Liver (tissue), 9 donors: ENCODE measurements around the gene BCAR3. TPM values are rescaled to one million over a fixed set of nuclear protein-coding genes. Genes with fewer than 3 reads are reported as not detected.

ENCODE experiments used
- DNase-seq: peaks from one replicate; pipeline ENCODE4 v3.0.0-alpha.2; 2017; ENCODE audit warnings: low spot score
- H3K27ac ChIP-seq, 2 donors: one replicate each; pipeline ENCODE4 v1.7.0; 2013; ENCODE audit warnings: inconsistent platforms in 2 of 2, low read length in 2 of 2, control low read depth in 1 of 2, low read depth in 1 of 2, mild to moderate bottlenecking in 1 of 2
- H3K27me3 ChIP-seq, 4 donors: one replicate each; pipeline versions ENCODE4 v1.6.1 to v1.7.0; 2013; ENCODE audit warnings: low read length in 3 of 4, inconsistent platforms in 1 of 4, mild to moderate bottlenecking in 1 of 4, moderate library complexity in 1 of 4; ENCODE audit not compliant: control insufficient read depth in 4 of 4, insufficient read depth in 4 of 4
- H3K36me3 ChIP-seq, 4 donors: one replicate each; pipeline versions ENCODE4 v1.6.1 to v1.7.0; 2013; ENCODE audit warnings: low read length in 3 of 4, mild to moderate bottlenecking in 3 of 4, low read depth in 1 of 4, moderate library complexity in 1 of 4; ENCODE audit not compliant: control insufficient read depth in 4 of 4, insufficient read depth in 3 of 4
- H3K4me1 ChIP-seq, 4 donors: one replicate each; pipeline versions ENCODE4 v1.6.1 to v1.7.0; 2013; ENCODE audit warnings: low read length in 3 of 4, mild to moderate bottlenecking in 3 of 4, moderate library complexity in 1 of 4; ENCODE audit not compliant: control insufficient read depth in 4 of 4, insufficient read depth in 4 of 4
- H3K4me3 ChIP-seq, 3 donors: one replicate each; pipeline versions ENCODE4 v1.6.1 to v1.7.0; 2013; ENCODE audit warnings: low read length in 3 of 3, control low read depth in 1 of 3, low read depth in 1 of 3, mild to moderate bottlenecking in 1 of 3
- H3K9ac ChIP-seq, 2 donors: one replicate each; pipeline ENCODE4 v1.7.0; 2013; ENCODE audit warnings: low read length in 2 of 2, mild to moderate bottlenecking in 2 of 2, moderate library complexity in 2 of 2, control low read depth in 1 of 2, low read depth in 1 of 2
- H3K9me3 ChIP-seq, 4 donors: one replicate each; pipeline versions ENCODE4 v1.6.1 to v1.7.0; 2013; ENCODE audit warnings: low read length in 3 of 4; ENCODE audit not compliant: control insufficient read depth in 4 of 4
- FOXA2 ChIP-seq: IDR thresholded peaks from 2 replicates; pipeline ENCODE4 v1.6.1; 2016; ENCODE audit warnings: antibody characterized with exemption
- GABPA ChIP-seq, 2 donors: IDR thresholded peaks in 1 of 2; conservative IDR thresholded peaks in 1 of 2; 2 replicates each; pipeline ENCODE4 v1.6.1; 2016; ENCODE audit warnings: antibody characterized with exemption in 2 of 2, mild to moderate bottlenecking in 1 of 2, moderate library complexity in 1 of 2
- HNF4A ChIP-seq, 2 donors: conservative IDR thresholded peaks; 2 replicates each; pipeline ENCODE4 v1.6.1; 2016; ENCODE audit warnings: antibody characterized with exemption in 2 of 2, mild to moderate bottlenecking in 2 of 2
- HNF4G ChIP-seq: IDR thresholded peaks from 2 replicates; pipeline ENCODE4 v1.6.1; 2016; ENCODE audit warnings: antibody characterized with exemption
- MAX ChIP-seq: IDR thresholded peaks from 2 replicates; pipeline ENCODE4 v1.6.1; 2016; ENCODE audit warnings: antibody characterized with exemption
- NR2F2 ChIP-seq: IDR thresholded peaks from 2 replicates; pipeline ENCODE4 v1.6.1; 2016; ENCODE audit warnings: antibody characterized with exemption
- RAD21 ChIP-seq, 2 donors: IDR thresholded peaks; 2 replicates each; pipeline ENCODE4 v1.6.1; 2016; ENCODE audit warnings: antibody characterized with exemption in 2 of 2, mild to moderate bottlenecking in 2 of 2
- REST ChIP-seq: IDR thresholded peaks from 2 replicates; pipeline ENCODE4 v1.6.1; 2016; ENCODE audit warnings: antibody characterized with exemption, mild to moderate bottlenecking
- RXRA ChIP-seq, 2 donors: IDR thresholded peaks; 2 replicates each; pipeline ENCODE4 v1.6.1; 2017 to 2018; ENCODE audit warnings: antibody characterized with exemption in 2 of 2, mild to moderate bottlenecking in 1 of 2
- TAF1 ChIP-seq: conservative IDR thresholded peaks from 2 replicates; pipeline ENCODE4 v1.6.1; 2016; ENCODE audit warnings: antibody characterized with exemption, mild to moderate bottlenecking
- WGBS: extraction: QIAGEN DNeasy Blood & Tissue Kit; methylation state at CpG from one replicate; pipeline ENCODE4 v1.1.7; 2013; 5-methylcytosine and 5-hydroxymethylcytosine counted together
- polyA plus RNA-seq, 2 donors: library from polyadenylated mRNA; stranded (reverse) in 1 of 2; unstranded in 1 of 2; fragments of 200-250 nt in 1 of 2; fragments of >200 nt in 1 of 2; fragmentation: Nextera tagmentation in 1 of 2; extraction: Ambion mirVana in 1 of 2; gene quantifications; one replicate each; pipeline versions ENCODE4 v1.2.1 to v1.2.3, GENCODE V29; 2013 to 2015
- total RNA-seq, 2 donors: library from RNA; depleted of rRNA; stranded (reverse); fragments of >200 nt; gene quantifications; one replicate each; pipeline ENCODE4 v1.2.3, GENCODE V29; 2014
- TF ChIP-seq, protein P1 (sequence below): fragments of 150-350 bp; IDR thresholded peaks from 2 replicates; pipeline ENCODE4 v1.5.1; 2017; ENCODE audit warnings: improper control_type of control experiment, low read depth, low read length; ENCODE audit not compliant: missing input control
- TF ChIP-seq, protein P2 (sequence below): IDR thresholded peaks from 2 replicates; pipeline ENCODE4 v1.6.1; 2016; ENCODE audit warnings: antibody characterized with exemption
- TF ChIP-seq, protein P3 (sequence below): IDR thresholded peaks from 2 replicates; pipeline ENCODE4 v1.6.1; 2016; ENCODE audit warnings: antibody characterized with exemption
- donor health status: healthy.
- donor health status: healthy.
- donor health status: healthy.
- donor health status: healthy.
- donor health status: healthy.

Gene BCAR3
- total and polyA plus RNA-seq, 4 donors: 2.8 to 10.3 (median 7.7) TPM

- TF ChIP-seq REST (no peak), GABPA (IDR thresholded peaks at IDR 0.05 in 1 of 2, conservative IDR thresholded peaks at IDR 0.05 in 1 of 2) (no peak)
Measured at GRCh38 chr1:93694039-93694438, 12.4 kb upstream of the BCAR3 start (continued).

DNA sequence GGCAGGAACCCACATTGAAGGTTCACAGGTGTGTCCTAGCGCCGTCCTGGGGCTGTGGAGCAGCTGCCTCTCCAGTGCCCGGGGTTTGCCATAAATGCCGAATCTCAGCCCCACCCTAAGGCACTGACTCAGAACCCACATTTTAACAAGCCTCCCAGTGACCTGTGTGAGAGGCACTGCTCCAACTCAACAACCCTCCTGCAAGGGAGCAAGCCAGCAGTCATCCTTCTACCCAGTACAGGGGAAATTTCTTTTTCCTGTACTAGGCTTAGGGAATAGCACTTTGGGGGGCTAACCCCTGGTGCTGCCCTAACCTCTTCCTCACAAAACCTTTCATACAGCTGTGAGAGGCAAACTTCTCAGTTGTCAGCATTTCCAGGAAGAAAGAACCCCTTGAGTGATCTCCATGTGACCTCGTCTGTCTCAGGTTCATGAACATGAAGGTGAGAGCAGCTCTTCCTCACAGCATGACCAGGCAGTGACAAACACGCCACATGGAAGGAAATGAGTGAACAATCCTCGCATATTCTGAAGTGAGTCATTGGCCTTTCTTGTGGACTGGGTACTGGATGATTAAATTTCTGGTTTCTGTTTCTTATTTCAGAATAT, 11.4 kb upstream of the BCAR3 start:
- no peaks in the 10 kb centered on the region for H3K9me3 ChIP-seq
- TF ChIP-seq REST (no peak), RXRA (IDR thresholded peaks at IDR 0.05) (no peak), FOXA2 (no peak), HNF4G (no peak), MAX (no peak), HNF4A (conservative IDR thresholded peaks at IDR 0.05) (no peak), RAD21 (IDR thresholded peaks at IDR 0.05) (no peak), NR2F2 (no peak), GABPA (IDR thresholded peaks at IDR 0.05 in 1 of 2, conservative IDR thresholded peaks at IDR 0.05 in 1 of 2) (no peak), TAF1 (no peak)
- TF ChIP-seq, protein P1, sequence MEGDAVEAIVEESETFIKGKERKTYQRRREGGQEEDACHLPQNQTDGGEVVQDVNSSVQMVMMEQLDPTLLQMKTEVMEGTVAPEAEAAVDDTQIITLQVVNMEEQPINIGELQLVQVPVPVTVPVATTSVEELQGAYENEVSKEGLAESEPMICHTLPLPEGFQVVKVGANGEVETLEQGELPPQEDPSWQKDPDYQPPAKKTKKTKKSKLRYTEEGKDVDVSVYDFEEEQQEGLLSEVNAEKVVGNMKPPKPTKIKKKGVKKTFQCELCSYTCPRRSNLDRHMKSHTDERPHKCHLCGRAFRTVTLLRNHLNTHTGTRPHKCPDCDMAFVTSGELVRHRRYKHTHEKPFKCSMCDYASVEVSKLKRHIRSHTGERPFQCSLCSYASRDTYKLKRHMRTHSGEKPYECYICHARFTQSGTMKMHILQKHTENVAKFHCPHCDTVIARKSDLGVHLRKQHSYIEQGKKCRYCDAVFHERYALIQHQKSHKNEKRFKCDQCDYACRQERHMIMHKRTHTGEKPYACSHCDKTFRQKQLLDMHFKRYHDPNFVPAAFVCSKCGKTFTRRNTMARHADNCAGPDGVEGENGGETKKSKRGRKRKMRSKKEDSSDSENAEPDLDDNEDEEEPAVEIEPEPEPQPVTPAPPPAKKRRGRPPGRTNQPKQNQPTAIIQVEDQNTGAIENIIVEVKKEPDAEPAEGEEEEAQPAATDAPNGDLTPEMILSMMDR: no peak
- TF ChIP-seq, protein P2, sequence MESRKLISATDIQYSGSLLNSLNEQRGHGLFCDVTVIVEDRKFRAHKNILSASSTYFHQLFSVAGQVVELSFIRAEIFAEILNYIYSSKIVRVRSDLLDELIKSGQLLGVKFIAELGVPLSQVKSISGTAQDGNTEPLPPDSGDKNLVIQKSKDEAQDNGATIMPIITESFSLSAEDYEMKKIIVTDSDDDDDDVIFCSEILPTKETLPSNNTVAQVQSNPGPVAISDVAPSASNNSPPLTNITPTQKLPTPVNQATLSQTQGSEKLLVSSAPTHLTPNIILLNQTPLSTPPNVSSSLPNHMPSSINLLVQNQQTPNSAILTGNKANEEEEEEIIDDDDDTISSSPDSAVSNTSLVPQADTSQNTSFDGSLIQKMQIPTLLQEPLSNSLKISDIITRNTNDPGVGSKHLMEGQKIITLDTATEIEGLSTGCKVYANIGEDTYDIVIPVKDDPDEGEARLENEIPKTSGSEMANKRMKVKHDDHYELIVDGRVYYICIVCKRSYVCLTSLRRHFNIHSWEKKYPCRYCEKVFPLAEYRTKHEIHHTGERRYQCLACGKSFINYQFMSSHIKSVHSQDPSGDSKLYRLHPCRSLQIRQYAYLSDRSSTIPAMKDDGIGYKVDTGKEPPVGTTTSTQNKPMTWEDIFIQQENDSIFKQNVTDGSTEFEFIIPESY: no peak
- TF ChIP-seq, protein P3, sequence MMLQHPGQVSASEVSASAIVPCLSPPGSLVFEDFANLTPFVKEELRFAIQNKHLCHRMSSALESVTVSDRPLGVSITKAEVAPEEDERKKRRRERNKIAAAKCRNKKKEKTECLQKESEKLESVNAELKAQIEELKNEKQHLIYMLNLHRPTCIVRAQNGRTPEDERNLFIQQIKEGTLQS: no peak
- no peak overlapping the region for H3K9ac ChIP-seq
- H3K4me3 ChIP-seq: no peak overlapping the region
- no peaks in the 10 kb centered on the region for H3K36me3 ChIP-seq
- H3K27me3 ChIP-seq: no peaks in the 10 kb centered on the region
- no peak overlapping the region for H3K27ac ChIP-seq
- H3K4me1 ChIP-seq: no peaks in the 10 kb centered on the region
- 75% methylated on average over 7 of the region's 7 CpGs for WGBS
- DNase-seq: no peak
